Hematopoietic multipotent progenitor cell treated with erythropoietin and hydrocortisone succinate and interleukin-3 and kit ligand, for 17 days (in vitro differentiated cells): Measurements from ENCODE around the gene P2RY12.
"Not testable (repeated sequence)": the region's sequence is repeated elsewhere in the genome, so short reads cannot be mapped to it uniquely, and the experiment has no call there.

ENCODE experiments used
- DNase-seq: peaks from one replicate; pipeline ENCODE4 v3.0.0-alpha.2; 2015; ENCODE audit warnings: low spot score

The P2RY12 gene

GRCh38 chr3:151393146-151393830 is 8.7 kb upstream of the P2RY12 start:
- no peak for DNase-seq

- not testable (repeated sequence) for DNase-seq
Measured at GRCh38 chr3:151392191-151392590, 7.6 kb upstream of the P2RY12 start.

GRCh38 chr3:151391720-151392119 is 7.2 kb upstream of the P2RY12 start:
- no peak for DNase-seq

GRCh38 chr3:151387842-151388241 is 3.3 kb upstream of the P2RY12 start:
- no peak for DNase-seq

GRCh38 chr3:151387432-151387831 is 2.9 kb upstream of the P2RY12 start:
- no peak for DNase-seq

GRCh38 chr3:151386056-151386455 is 1.5 kb upstream of the P2RY12 start:
- DNase-seq = no peak

GRCh38 chr3:151383956-151384355 is 597 bp downstream of the P2RY12 start:
- no peak for DNase-seq

GRCh38 chr3:151383111-151383510 is 1.4 kb downstream of the P2RY12 start:
- DNase-seq = no peak

- no peak for DNase-seq
Measured at GRCh38 chr3:151382671-151383070, 1.9 kb downstream of the P2RY12 start.

GRCh38 chr3:151379083-151379734 is 5.3 kb downstream of the P2RY12 start:
- no peak for DNase-seq

GRCh38 chr3:151377768-151378385 is 6.7 kb downstream of the P2RY12 start:
- no peak for DNase-seq

- DNase-seq = no peak
Measured at GRCh38 chr3:151372063-151372820, 12.3 kb downstream of the P2RY12 start.

GRCh38 chr3:151371526-151371925 is 13.0 kb downstream of the P2RY12 start:
- DNase-seq = no peak

- DNase-seq = no peak
Measured at GRCh38 chr3:151367448-151367847, 17.1 kb downstream of the P2RY12 start.

GRCh38 chr3:151366993-151367392 is 17.6 kb downstream of the P2RY12 start:
- no peak for DNase-seq

GRCh38 chr3:151362751-151363174 is 21.8 kb downstream of the P2RY12 start:
- no peak for DNase-seq

GRCh38 chr3:151357463-151357850 is 27.1 kb downstream of the P2RY12 start:
- DNase-seq = no peak

- no peak for DNase-seq
Measured at GRCh38 chr3:151356794-151357462, 27.6 kb downstream of the P2RY12 start.

- no peak for DNase-seq
Measured at GRCh38 chr3:151351648-151352047, 32.9 kb downstream of the P2RY12 start.

- no peak for DNase-seq
Measured at GRCh38 chr3:151351219-151351618, 33.3 kb downstream of the P2RY12 start.

- DNase-seq = no peak
Measured at GRCh38 chr3:151350656-151351055, 33.9 kb downstream of the P2RY12 start.

GRCh38 chr3:151347432-151347831 is 37.1 kb downstream of the P2RY12 start:
- no peak for DNase-seq
